Skeletal muscle tissue (tissue), 4 donors: ENCODE data around the gene EEF2K. TPM values are rescaled to one million over a fixed set of nuclear protein-coding genes. Genes with fewer than 3 reads are reported as not detected.
"Not testable (repeated sequence)": the region's sequence is repeated elsewhere in the genome, so short reads cannot be mapped to it uniquely, and the experiment has no call there.

ENCODE experiments used
- H3K27ac ChIP-seq: one replicate; pipeline ENCODE4 v1.7.0; 2013; ENCODE audit warnings: mild to moderate bottlenecking, low read depth, low read length, inconsistent platforms
- H3K27me3 ChIP-seq, 3 donors: one replicate each; pipeline ENCODE4 v1.7.0; 2013; ENCODE audit warnings: low read length in 3 of 3; ENCODE audit not compliant: control insufficient read depth in 3 of 3, insufficient read depth in 3 of 3
- H3K36me3 ChIP-seq, 3 donors: one replicate each; pipeline ENCODE4 v1.7.0; 2013; ENCODE audit warnings: low read length in 3 of 3; ENCODE audit not compliant: control insufficient read depth in 3 of 3, insufficient read depth in 3 of 3
- H3K4me1 ChIP-seq, 3 donors: one replicate each; pipeline ENCODE4 v1.7.0; 2013; ENCODE audit warnings: low read length in 3 of 3, mild to moderate bottlenecking in 3 of 3; ENCODE audit not compliant: control insufficient read depth in 3 of 3, insufficient read depth in 3 of 3
- H3K4me3 ChIP-seq, 3 donors: one replicate each; pipeline ENCODE4 v1.7.0; 2013; ENCODE audit warnings: low read length in 3 of 3
- H3K9ac ChIP-seq, 3 donors: one replicate each; pipeline ENCODE4 v1.7.0; 2013; ENCODE audit warnings: low read length in 3 of 3, mild to moderate bottlenecking in 3 of 3, moderate library complexity in 2 of 3, low read depth in 1 of 3
- H3K9me3 ChIP-seq, 3 donors: one replicate each; pipeline ENCODE4 v1.7.0; 2013; ENCODE audit warnings: low read length in 3 of 3; ENCODE audit not compliant: control insufficient read depth in 3 of 3
- total RNA-seq: library from RNA; depleted of rRNA; stranded (reverse); fragments of >200 nt; gene quantifications from one replicate; pipeline ENCODE4 v1.2.3, GENCODE V29; 2014
- donor health status: Osteomylitis.

EEF2K gene
- total RNA-seq = 86.1 TPM

DNA sequence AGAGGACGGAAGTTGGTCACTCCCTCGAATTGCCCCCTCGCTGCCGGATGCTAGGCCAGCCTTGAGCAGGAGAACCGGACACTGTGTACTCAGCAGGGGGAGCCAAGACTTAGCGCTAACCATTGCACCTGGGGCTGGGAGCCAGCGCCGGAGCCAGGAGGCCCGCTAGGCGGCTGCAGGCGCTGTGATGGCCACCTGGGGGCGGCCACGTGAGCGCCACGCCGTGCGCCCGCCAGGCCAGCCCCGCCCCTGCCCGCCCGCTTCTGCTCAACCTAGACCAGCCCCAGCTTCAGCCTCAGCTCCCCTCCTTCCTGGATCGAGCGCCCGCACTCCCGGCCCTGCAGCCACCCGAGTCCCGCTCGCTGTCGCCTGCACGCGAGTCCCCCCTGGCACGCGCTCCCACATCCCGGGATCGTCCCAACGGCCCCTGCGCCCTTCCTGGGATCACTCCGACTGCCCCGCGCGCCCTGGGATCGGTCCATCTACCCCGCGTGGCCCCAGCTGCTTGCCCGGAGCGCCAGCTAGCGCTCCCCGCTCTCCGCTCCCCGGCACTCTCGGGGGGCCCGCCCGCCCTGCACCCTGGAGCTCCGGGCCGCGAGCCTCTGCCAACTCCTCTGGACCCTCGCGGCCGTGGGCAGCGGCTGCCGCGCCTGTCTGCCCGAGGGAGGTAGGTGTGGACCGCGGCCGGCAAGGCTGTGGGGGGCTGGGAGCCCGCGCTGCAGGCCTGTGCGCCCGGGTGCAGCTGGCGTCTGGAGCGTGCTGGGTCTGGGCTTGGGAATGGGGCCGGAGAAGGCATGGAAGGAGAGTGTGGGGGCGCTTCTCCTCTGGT lies at the start of gene EEF2K:
TSS of gene EEF2K (plus strand) at position 266 of the 829 bp plus-strand sequence. CDS start 19,452 bp downstream, outside the sequence.
- H3K4me1 ChIP-seq = peaks cover 42 to 46% (median 43%) of the 10 kb centered on the region in 3 donors
- peaks cover 0 to 4% (median 0%) of the 10 kb centered on the region in 3 donors for H3K36me3 ChIP-seq
- peak within 1 kb of the TSS; percentile 82 to 93 (median 89) for H3K9ac ChIP-seq
- peaks cover 0 to 4% (median 2%) of the 10 kb centered on the region in 3 donors for H3K9me3 ChIP-seq
- H3K27me3 ChIP-seq = no peaks in the 10 kb centered on the region
- peak within 1 kb of the TSS; percentile 93 for H3K4me3 ChIP-seq
- peak within 1 kb of the TSS; percentile 87 for H3K27ac ChIP-seq

DNA sequence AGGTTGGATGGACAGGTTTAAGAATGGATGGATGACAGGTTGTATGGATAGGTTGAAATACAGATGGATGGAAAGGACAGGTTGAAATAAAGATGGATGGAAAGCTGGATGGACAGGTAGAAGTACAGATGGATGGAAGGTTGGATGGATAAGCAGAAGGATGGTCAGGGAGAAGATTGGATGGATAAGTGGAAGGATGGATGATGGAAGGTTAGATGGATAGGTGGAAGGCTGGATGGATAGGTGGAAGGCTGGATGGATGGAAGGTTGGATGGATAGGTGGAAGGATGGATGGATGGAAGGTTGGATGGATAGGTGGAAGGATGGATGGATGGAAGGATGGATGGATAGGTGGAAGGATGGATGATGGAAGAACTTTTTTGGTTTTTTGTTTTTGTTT lies 44.7 kb upstream of the EEF2K start:
- H3K27me3 ChIP-seq = peaks cover 14 to 17% (median 15%) of the 10 kb centered on the region in 3 donors
- no peak overlapping the region for H3K9ac ChIP-seq
- H3K36me3 ChIP-seq = no peaks in the 10 kb centered on the region
- H3K9me3 ChIP-seq = peaks cover 0 to 3% (median 0%) of the 10 kb centered on the region in 3 donors
- no peak overlapping the region for H3K27ac ChIP-seq
- H3K4me3 ChIP-seq = no peak overlapping the region
- H3K4me1 ChIP-seq = no peaks in the 10 kb centered on the region

DNA sequence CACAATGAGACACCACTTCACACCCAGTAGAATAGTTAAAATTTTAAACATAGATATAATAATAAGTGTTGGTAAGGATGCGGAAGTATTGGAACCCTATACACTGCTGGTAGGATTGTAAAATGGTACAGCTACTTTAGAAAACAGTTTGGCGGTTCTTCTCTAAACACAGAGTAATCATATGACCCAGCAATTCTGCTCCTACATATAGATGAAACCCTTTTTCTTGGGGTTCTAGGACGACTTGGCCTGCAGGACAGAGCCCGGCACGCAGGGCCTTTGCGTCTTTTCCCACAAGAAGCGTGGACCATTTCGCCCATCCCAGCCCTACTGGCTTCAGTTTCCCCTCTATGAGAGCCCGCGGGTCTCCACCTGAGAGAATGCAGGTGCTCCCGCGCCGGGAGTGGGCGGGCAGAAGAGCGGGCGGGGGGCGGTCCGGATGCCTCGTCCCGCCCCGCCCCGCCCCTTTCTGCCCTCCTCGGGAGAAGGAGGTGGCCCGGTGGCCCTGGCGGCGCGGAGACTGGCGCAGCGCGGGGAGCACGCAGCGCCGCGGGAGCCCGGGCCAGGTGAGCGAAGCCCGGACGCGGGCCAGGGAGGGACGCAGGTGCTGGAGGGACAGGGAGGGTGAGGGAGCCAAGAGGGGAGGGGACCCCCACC lies 44.0 kb upstream of the EEF2K start, which contains the start of gene SDR42E2:
TSS of gene SDR42E2 (plus strand) at position 508 of the 657 bp plus-strand sequence. CDS start 3,077 bp downstream, outside the sequence.
- Histone ChIP-seq H3K4me1 (no peaks in the 10 kb centered on the region), H3K9me3 (peaks cover 0 to 3% (median 0%) of the 10 kb centered on the region in 3 donors), H3K36me3 (no peaks in the 10 kb centered on the region), H3K27ac (no peak within 1 kb of the TSS), H3K4me3 (no peak within 1 kb of the TSS), H3K27me3 (peaks cover 14 to 17% (median 15%) of the 10 kb centered on the region in 3 donors), H3K9ac (no peak within 1 kb of the TSS)

DNA sequence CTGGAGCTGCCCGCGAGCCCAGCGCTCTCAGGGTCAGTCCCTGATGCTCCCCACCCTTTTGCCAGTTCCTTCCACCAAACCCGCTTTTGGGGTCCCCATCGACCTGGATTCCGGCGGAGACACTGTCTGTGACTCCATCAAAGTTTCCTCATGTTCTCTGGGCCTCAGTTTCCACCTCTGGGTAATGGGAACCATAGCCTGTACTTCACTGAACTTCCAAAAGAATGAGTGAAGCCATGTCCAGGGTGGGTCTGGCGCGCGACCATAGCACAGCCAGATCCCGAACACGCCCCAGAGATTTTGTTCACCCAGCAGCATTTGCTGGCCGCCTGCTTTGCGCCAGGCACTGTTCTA lies 43.4 kb upstream of the EEF2K start:
- Histone ChIP-seq H3K36me3 (no peaks in the 10 kb centered on the region), H3K27me3 (peaks cover 14 to 17% (median 15%) of the 10 kb centered on the region in 3 donors), H3K27ac (no peak overlapping the region), H3K9ac (no peak overlapping the region), H3K9me3 (peaks cover 0 to 3% (median 0%) of the 10 kb centered on the region in 3 donors), H3K4me1 (no peaks in the 10 kb centered on the region), H3K4me3 (no peak overlapping the region)

DNA sequence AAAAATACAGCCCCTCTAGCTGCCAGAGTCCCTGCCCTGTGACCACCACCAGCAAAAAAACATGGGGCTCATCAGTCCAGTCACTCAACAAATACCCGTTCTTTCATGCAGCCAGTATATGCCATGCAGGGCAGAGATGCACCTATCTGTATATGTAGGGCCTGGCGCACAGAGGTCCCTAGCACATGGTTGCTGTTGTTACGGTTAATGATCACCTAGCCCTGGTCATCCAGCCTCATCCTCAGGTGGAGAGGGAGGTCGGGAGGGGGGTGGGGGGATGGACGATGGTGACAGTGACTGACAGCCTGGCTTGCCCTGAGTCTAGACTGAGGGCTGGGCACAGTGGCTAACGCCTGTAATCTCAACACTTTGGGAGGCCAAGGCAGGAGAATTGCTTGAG lies 42.3 kb upstream of the EEF2K start:
- Histone ChIP-seq H3K9ac (no peak overlapping the region), H3K4me1 (no peaks in the 10 kb centered on the region), H3K9me3 (peaks cover 0 to 3% (median 0%) of the 10 kb centered on the region in 3 donors), H3K27ac (no peak overlapping the region), H3K36me3 (no peaks in the 10 kb centered on the region), H3K4me3 (no peak overlapping the region), H3K27me3 (peaks cover 14 to 17% (median 15%) of the 10 kb centered on the region in 3 donors)

DNA sequence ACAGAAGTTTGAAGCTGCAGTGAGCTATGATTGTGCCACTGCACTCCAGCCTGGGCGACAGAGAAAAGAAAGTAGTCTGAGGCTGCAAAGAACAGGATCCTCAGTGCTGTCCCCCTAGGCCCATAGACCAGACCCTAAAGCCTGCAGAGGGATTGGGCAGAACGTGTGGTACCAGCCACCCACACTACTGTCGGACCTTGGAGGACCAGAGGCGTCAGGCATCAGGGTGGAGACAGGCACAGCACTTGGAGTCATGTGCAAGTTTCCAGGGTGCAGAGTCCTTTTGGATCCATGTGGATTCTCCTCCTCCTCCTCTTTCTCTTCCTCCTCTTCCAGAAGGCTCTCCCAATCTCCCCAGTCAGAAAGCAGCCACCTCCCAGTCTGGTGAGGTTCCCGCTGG lies 41.6 kb upstream of the EEF2K start:
- Histone ChIP-seq H3K27me3 (peaks cover 14 to 17% (median 15%) of the 10 kb centered on the region in 3 donors), H3K4me1 (no peaks in the 10 kb centered on the region), H3K9me3 (peaks cover 0 to 3% (median 0%) of the 10 kb centered on the region in 3 donors), H3K27ac (no peak overlapping the region), H3K4me3 (no peak overlapping the region), H3K36me3 (no peaks in the 10 kb centered on the region), H3K9ac (no peak overlapping the region)

DNA sequence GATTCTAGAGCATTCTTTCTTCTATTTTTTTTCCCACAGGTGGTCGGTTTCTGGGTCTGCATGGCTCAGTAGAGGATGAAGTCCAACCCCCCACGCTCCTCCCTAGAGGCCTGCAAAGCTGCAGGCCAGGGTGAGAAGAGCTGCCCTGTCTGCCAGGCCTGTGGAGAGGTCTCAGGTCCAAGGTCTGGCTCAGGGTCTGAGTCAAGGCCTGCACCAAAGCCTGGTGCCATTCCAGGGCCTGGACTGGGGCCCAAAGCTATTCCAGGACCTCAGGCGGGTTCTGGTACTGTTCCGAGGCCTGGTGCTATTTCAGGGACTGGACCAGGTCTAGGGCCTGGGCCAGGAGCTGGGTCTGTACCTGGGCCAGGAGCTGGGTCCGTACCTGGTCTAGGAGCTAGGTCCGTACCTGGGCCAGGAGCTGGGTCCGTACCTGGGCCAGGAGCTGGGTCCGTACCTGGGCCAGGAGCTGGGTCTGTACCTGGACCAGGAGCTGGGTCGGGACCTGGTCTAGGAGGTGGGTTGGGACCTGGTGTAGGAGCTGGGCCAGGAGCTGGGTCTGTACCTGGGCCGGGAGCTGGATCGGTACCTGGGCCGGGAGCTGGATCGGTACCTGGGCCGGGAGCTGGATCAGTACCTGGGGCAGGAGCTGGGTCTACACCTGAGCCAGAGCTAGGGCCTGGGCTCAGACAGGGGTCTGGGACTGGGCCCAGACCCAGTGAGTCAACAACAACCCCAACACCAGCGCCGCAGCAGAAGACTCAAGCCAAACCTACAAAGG lies 40.4 kb upstream of the EEF2K start:
- Histone ChIP-seq H3K27ac (no peak overlapping the region), H3K4me1 (no peaks in the 10 kb centered on the region), H3K4me3 (no peak overlapping the region), H3K9me3 (peaks cover 0 to 3% (median 0%) of the 10 kb centered on the region in 3 donors), H3K9ac (no peak overlapping the region), H3K27me3 (peaks cover 10 to 17% (median 15%) of the 10 kb centered on the region in 3 donors), H3K36me3 (no peaks in the 10 kb centered on the region)

DNA sequence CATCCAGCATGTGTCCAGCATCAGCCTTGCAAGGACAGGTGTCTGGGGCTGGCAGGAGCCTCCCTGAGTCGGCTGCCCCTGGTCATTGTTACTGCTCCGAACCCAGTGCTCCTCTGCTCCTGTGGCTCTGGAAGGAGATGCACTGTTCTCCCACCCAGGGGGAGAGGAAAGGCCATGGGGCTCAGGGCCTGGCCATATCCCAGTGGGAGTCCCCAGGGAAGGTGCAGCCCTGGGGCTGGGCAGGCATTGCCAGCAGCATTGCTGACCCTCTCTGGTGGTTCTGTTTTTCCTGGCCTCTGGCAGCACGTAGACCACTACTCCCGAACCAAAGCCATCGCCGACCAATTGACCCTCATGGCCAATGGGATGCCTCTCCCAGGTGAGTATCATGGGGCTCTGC lies 34.1 kb upstream of the EEF2K start:
- no peak overlapping the region for H3K27ac ChIP-seq
- no peak overlapping the region for H3K9ac ChIP-seq
- no peaks in the 10 kb centered on the region for H3K36me3 ChIP-seq
- no peak overlapping the region for H3K4me3 ChIP-seq
- no peaks in the 10 kb centered on the region for H3K9me3 ChIP-seq
- no peaks in the 10 kb centered on the region for H3K27me3 ChIP-seq
- peaks cover 4 to 6% (median 5%) of the 10 kb centered on the region in 3 donors for H3K4me1 ChIP-seq

DNA sequence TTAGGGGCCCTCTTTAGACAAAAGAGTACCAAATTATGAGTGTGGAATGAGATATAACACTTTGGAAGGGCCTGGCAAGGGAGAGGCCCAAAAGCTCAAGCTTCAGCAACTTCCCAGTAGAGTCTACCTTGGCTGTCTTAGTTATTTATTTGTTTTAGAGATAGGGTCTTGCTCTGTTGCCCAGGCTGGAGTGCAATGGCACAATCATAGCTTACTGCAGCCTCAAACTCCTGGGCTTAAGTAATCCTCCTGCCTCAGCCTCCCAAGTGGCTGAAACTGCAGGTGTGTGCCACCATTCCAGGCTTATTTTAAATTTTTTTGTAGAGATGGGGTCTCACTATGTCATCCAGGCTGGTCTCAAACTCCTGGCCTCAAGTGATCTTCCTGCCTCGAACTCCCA lies 33.4 kb upstream of the EEF2K start:
- not testable (repeated sequence) for H3K4me1 ChIP-seq, H3K9me3 ChIP-seq, H3K27me3 ChIP-seq, H3K36me3 ChIP-seq, H3K4me3 ChIP-seq, H3K9ac ChIP-seq, H3K27ac ChIP-seq
